Measurements from ENCODE around the gene TRAPPC2B. TPM values are rescaled to one million over a fixed set of nuclear protein-coding genes. Genes with fewer than 3 reads are reported as not detected.

TRAPPC2B gene
- total and polyA plus RNA-seq, 2 of the 13 experiments (the other 11 are each of a cell fraction or from before 2014, with no cell fraction given): 13.3 to 17.7 TPM

GRCh38 chr19:57362997-57363687 is at the start of gene TRAPPC2B, which contains the start of gene ZNF547 (continued):
- TF ChIP-seq ATF7 (IDR thresholded peaks at IDR 0.05) (peak; percentile 100), ATF7 (CRISPR knock-in tag; IDR thresholded peaks at IDR 0.05) (peak; percentile 95), CSRNP1 (CRISPR knock-in tag; IDR thresholded peaks at IDR 0.05) (no peak), ZFP1 (CRISPR knock-in tag; IDR thresholded peaks at IDR 0.05) (no peak), ZKSCAN5 (CRISPR knock-in tag; IDR thresholded peaks at IDR 0.05) (no peak), TRIM22 (IDR thresholded peaks at IDR 0.05) (no peak), ZC3H4 (CRISPR knock-in tag; IDR thresholded peaks at IDR 0.05; ENCODE audit: borderline replicate concordance) (no peak), RBM39 (IDR thresholded peaks at IDR 0.05; ENCODE audit: low read depth, low read length, poor library complexity, severe bottlenecking) (no peak), ZNF670 (CRISPR knock-in tag; IDR thresholded peaks at IDR 0.05; ENCODE audit: borderline replicate concordance) (no peak), MTA3 (CRISPR knock-in tag; IDR thresholded peaks at IDR 0.05) (no peak), SP4 (CRISPR knock-in tag; IDR thresholded peaks at IDR 0.05) (peak; percentile 68; the same call in 1 of the 2 replicates), FLYWCH1 (CRISPR knock-in tag; IDR thresholded peaks at IDR 0.05) (no peak), KDM5B (CRISPR knock-in tag; IDR thresholded peaks at IDR 0.05; ENCODE audit: borderline replicate concordance) (peak; percentile 22; the same call in 1 of the 2 replicates), ZNF720 (CRISPR knock-in tag; IDR thresholded peaks at IDR 0.05) (no peak), ZNF570 (CRISPR knock-in tag; IDR thresholded peaks at IDR 0.05; ENCODE audit: borderline replicate concordance) (no peak), THAP8 (CRISPR knock-in tag; IDR thresholded peaks at IDR 0.05; ENCODE audit: borderline replicate concordance) (no peak), CEBPB (IDR thresholded peaks at IDR 0.05; ENCODE audit: borderline replicate concordance, low read depth, low read length) (peak; percentile 89), CSRNP2 (CRISPR knock-in tag; conservative IDR thresholded peaks at IDR 0.05; ENCODE audit: low read depth) (no peak), YY1 (IDR thresholded peaks at IDR 0.05; ENCODE audit: insufficient read depth, insufficient replicate concordance, low read depth, low read length) (peak; percentile 84), ZBTB43 (CRISPR knock-in tag; conservative IDR thresholded peaks at IDR 0.05) (no peak), ATF5 (CRISPR knock-in tag; IDR thresholded peaks at IDR 0.05; ENCODE audit: low read depth) (0 out of 2 replicates have a peak, but pooled peaks have one; percentile 78), ZNF816 (CRISPR knock-in tag; IDR thresholded peaks at IDR 0.05; ENCODE audit: borderline replicate concordance) (no peak), IKZF4 (CRISPR knock-in tag; IDR thresholded peaks at IDR 0.05; ENCODE audit: borderline replicate concordance, low read depth, not compliant biosample characterization) (peak; percentile 65)
